ENCODE measurements around the gene DBF4B. TPM values are rescaled to one million over a fixed set of nuclear protein-coding genes. Genes with fewer than 3 reads are reported as not detected.

The DBF4B gene
- total and polyA plus RNA-seq, 10 of the 15 experiments (the other 5 are each of a cell fraction or from before 2014, with no cell fraction given): 2.4 to 24.6 (median 16.9) TPM

- TF ChIP-seq CTCF (IDR thresholded peaks at IDR 0.05 in 2 of 3, conservative IDR thresholded peaks at IDR 0.05 in 1 of 3; ENCODE audit: control insufficient read depth in 2 of 3, extremely low read depth in 1 of 3, insufficient read depth in 1 of 3, low read depth in 3 of 3, low read length in 3 of 3) (no peak), ZNF622 (IDR thresholded peaks at IDR 0.05) (no peak), ZSCAN29 (IDR thresholded peaks at IDR 0.05) (no peak), ETV6 (conservative IDR thresholded peaks at IDR 0.05 in 1 of 2, IDR thresholded peaks at IDR 0.05 in 1 of 2; ENCODE audit: borderline replicate concordance in 1 of 2, low read depth in 1 of 2) (no peak), NR2F1 (conservative IDR thresholded peaks at IDR 0.05) (no peak)
Observed at GRCh38 chr17:44757045-44757917, 48.8 kb downstream of the DBF4B start (continued).

DNA sequence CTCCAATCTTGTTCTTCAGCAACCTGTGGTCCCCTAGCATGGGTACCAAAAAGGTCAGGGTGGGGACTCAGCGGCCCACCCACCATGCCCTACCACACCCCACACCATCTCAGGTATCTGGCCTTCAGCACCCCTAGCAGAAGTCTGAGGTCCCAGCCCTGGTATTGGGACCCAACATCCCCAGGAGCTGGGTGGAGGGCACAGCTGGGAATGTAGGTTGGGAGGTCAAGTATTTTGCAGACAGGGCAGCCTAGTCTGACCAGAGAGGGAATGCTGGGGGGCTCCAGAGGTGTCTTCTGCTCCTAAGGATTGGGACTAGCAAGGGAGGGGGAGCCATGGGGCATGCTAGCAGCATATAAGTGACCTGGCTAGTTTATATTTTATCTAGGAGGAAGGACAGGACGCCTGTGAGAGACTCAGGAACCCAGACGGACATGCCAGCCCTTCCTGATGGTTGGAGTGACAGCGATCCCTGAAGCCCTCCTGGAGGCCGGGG is 49.5 kb downstream of the DBF4B start:
- Histone ChIP-seq H3K4me2 (ENCODE audit: control insufficient read depth, insufficient read depth) (no peak overlapping the region), H3K9ac (ENCODE audit: control insufficient read depth, insufficient read depth, low read length) (no peak overlapping the region), H3K4me1 (ENCODE audit: control insufficient read depth, insufficient read depth, low read length) (no peaks in the 10 kb centered on the region), H3K36me3 (ENCODE audit: control insufficient read depth in 2 of 2, insufficient read depth in 2 of 2, low read length in 1 of 2) (no peaks in the 10 kb centered on the region), H3K27me3 (replicated peaks in 1 of 2; ENCODE audit: control insufficient read depth in 2 of 2, insufficient read depth in 2 of 2, low read length in 1 of 2) (peaks cover 1 to 4% of the 10 kb centered on the region in 2 experiments; a peak in 3 of 4 replicates), H3K27ac (ENCODE audit: control insufficient read depth, insufficient read depth) (no peak overlapping the region), H4K20me1 (ENCODE audit: control insufficient read depth, insufficient read depth) (no peaks in the 10 kb centered on the region), H3K4me3 (no peak overlapping the region), H2AFZ (ENCODE audit: control insufficient read depth, low read depth, low read length) (no peak overlapping the region), H3K79me2 (ENCODE audit: control insufficient read depth, insufficient read depth, low read length) (no peaks in the 10 kb centered on the region), H3K9me3 (replicated peaks; ENCODE audit: control insufficient read depth, insufficient read depth, low read length) (no peaks in the 10 kb centered on the region)
- in situ Hi-C loops (cut with MboI): no loop called here
- 21% methylated on average over 5 of the region's 5 CpGs for WGBS (ENCODE audit: insufficient coverage, insufficient replicate concordance, low lambda C conversion rate, missing lambda C conversion rate)
- BruUV-seq (replicated peaks): no TSS peak
- ChIA-PET SMC1A (ENCODE audit: uncharacterized antibody, unreplicated experiment) (no interaction called here), CTCF (no interaction called here), POLR2A (no interaction called here), RAD21 (ENCODE audit: unreplicated experiment) (no interaction called here)
- TF ChIP-seq, protein P1, sequence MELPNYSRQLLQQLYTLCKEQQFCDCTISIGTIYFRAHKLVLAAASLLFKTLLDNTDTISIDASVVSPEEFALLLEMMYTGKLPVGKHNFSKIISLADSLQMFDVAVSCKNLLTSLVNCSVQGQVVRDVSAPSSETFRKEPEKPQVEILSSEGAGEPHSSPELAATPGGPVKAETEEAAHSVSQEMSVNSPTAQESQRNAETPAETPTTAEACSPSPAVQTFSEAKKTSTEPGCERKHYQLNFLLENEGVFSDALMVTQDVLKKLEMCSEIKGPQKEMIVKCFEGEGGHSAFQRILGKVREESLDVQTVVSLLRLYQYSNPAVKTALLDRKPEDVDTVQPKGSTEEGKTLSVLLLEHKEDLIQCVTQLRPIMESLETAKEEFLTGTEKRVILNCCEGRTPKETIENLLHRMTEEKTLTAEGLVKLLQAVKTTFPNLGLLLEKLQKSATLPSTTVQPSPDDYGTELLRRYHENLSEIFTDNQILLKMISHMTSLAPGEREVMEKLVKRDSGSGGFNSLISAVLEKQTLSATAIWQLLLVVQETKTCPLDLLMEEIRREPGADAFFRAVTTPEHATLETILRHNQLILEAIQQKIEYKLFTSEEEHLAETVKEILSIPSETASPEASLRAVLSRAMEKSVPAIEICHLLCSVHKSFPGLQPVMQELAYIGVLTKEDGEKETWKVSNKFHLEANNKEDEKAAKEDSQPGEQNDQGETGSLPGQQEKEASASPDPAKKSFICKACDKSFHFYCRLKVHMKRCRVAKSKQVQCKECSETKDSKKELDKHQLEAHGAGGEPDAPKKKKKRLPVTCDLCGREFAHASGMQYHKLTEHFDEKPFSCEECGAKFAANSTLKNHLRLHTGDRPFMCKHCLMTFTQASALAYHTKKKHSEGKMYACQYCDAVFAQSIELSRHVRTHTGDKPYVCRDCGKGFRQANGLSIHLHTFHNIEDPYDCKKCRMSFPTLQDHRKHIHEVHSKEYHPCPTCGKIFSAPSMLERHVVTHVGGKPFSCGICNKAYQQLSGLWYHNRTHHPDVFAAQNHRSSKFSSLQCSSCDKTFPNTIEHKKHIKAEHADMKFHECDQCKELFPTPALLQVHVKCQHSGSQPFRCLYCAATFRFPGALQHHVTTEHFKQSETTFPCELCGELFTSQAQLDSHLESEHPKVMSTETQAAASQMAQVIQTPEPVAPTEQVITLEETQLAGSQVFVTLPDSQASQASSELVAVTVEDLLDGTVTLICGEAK (IDR thresholded peaks at IDR 0.05; ENCODE audit: borderline replicate concordance): no peak
- TF ChIP-seq MTA2 (IDR thresholded peaks at IDR 0.05; ENCODE audit: low read depth) (no peak), NFIC (IDR thresholded peaks at IDR 0.05; ENCODE audit: low read depth, low read length) (no peak), IRF4 (IDR thresholded peaks at IDR 0.05; ENCODE audit: low read depth, low read length) (no peak), IKZF1 (conservative IDR thresholded peaks at IDR 0.05) (no peak), IKZF2 (IDR thresholded peaks at IDR 0.05) (no peak), SREBF2 (IDR thresholded peaks at IDR 0.05; ENCODE audit: low read length) (no peak), DPF2 (IDR thresholded peaks at IDR 0.05) (no peak), FOXK2 (IDR thresholded peaks at IDR 0.05) (no peak), ZNF217 (IDR thresholded peaks at IDR 0.05) (no peak), KLF5 (IDR thresholded peaks at IDR 0.05; ENCODE audit: partially characterized antibody) (no peak)
- TF ChIP-seq, protein P2, sequence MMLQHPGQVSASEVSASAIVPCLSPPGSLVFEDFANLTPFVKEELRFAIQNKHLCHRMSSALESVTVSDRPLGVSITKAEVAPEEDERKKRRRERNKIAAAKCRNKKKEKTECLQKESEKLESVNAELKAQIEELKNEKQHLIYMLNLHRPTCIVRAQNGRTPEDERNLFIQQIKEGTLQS (IDR thresholded peaks at IDR 0.05; ENCODE audit: borderline replicate concordance, extremely low read depth, low read depth, low read length): no peak
- intact Hi-C loops (cut with micrococcal nuclease; ENCODE audit: unreplicated experiment): no loop called here
- no peak for FAIRE-seq
- ATAC-seq: no peak; the same call in 2 of the 3 replicates
- DNase-seq (ENCODE audit: low read depth, low spot score): no peak

Measured in GM12878 (cell line).